Activated CD4-positive, alpha-beta T cell treated with anti-CD3 and anti-CD28 coated beads, Interleukin-2, amount 50 U/mL, for 24 hours (primary cell): Measurements from ENCODE around the gene PUSL1.

Source experiments
- DNase-seq, 2 donors: peaks; one replicate each; pipeline ENCODE4 v3.0.0-alpha.2; 2020; ENCODE audit warnings: low read depth in 1 of 2, low spot score in 1 of 2

The PUSL1 gene

DNA sequence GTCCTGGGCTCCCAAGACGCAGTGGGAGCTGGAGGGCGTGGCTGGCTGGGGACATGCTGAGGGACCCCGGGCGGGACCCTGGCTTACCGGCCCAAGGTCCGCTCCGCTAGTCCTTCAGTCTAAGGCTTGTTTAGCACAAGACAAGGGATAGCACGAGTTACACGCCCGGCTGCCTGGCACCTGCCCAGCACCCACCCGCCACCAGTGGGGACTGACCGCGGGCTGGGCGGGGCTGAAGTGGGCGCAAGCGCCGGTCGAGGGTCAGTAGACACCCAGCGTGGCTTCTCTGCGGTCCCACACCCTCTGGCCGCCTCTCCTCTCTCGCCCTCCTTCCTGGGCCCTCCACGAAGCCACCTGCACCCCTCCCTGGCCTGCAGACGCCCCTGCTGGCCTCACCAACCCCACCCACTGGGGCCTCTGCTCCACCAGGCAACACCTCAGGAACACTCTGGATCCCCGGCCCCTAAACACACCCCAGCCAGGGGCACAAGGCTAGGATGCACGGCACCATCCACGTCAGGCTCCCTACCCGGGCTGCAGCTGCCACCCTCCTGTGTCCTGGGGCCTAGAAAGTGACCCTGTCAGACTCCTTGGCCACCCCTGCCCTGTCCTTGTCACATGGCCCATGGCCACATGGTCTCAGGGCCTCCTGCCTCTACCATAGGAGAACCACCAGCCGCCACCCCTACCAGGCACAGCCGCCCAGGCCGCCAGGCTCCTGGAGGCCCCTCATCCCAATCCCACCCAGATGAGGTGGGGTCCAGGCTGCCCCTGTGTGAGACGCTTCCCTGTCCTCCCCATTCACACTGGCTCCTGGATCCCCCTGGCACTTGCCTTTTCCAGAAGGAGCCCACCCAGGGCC lies 28.8 kb downstream of the PUSL1 start:
- DNase-seq, result no peak

DNA sequence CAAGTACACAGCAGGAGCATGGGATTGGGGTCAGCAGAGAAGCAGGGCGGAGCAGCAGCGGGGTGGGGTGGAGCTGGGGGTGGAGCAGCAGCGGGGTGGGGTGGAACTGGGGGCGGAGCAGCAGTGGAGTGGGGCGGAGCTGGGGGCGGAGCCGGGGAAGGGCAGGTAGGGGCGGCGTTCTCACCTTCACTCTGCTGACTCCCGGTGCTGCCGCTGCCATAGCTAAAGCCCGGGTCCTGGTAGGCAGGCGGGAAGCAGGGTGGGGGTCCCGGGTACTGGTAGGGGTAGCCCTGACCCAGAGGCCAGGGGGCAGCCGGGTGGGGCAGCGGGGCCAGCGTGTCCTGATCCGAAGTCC lies 29.4 kb downstream of the PUSL1 start:
- peak in 1 of 2 donors; percentile 25 for DNase-seq

DNA sequence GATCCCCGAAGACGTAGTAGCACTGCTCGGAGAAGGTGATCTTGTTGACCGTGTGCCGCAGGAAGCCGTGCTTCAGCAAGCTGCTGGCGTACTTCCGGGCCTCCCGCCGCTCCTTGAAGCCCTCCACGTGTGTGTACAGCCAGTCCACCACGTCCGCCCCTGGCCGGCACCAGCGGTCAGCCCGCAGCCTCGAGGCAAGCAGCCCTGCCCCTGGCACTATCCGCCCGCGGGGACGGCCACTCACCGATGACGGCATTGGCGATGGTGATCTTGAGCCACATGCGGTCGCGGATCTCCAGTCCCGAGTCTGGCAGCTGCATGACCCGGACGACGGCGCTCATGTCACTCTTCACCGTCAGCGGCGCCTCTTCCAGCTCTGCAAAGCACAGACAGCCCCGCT lies 29.9 kb downstream of the PUSL1 start:
- DNase-seq, result no peak

DNA sequence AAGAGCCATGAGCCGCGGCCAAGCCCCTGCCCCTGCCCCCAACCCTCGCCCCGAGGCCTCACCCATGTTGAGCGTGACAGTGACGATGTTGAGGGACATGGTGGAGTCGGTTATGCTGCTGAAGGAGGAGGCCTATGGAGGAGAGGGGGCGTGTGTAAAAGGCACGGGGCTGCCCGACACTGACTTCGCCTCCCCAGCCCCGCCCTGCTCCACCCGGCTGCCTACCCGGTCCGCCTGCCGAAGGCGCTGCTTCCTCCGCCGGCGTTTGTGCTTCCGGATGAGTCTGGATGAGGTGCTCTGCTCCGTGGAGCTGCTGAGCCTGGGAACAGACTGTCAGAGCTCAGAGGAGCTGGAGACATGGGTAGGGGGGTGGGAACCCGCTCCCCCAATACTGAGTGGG lies 31.8 kb downstream of the PUSL1 start:
- DNase-seq, result no peak

DNA sequence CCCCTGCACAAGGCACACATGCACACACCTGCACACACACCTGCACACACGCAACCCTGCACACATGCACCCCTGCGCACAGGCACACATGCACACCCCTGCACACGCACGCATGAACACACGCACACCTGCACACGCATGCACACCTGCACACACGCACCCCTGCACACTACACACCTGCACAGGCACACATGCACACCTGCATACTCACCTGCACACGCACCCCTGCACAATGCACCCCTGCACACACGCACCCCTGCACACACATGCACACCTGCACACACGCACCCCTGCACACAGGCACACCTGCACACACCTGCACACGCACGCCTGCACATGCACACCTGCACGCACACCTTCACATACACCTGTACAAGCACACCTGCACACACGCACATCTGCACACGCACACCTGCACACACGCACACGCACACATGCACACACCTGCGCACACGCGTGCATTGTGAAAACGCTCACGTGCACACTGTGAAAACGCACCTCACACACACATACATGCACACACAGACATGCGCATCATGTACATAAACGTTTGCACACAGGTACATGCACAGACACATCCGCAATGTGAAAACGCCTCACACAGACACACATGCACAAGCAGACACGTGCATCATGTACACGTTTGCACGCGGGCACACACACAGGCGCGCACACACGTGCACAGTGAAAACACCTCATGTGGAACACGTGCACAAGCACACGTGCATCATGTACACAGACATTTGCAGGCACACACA lies 32.6 kb downstream of the PUSL1 start:
- DNase-seq, result no peak

DNA sequence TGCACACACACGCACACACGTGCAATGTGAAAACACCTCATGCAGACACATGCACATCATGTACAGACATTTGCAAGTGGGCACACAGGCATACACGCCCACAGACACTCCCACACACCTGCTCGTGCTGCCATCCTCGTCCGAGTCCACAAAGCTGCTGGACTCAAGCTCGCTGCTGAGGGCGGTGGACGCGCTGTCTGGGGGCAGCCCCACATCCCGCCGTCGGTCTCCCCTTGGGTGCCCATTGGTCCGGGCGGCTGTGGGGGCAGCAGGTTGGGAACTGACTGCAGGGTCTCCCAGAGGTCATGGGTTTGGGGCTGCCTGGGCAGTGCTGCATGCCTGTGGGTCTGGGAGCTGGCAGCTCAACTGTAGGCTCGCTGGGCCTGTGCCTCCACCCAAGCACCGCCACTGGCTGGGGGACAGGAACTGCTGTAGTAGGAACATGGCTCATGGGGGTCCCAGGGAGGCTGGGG lies 33.2 kb downstream of the PUSL1 start:
- no peak for DNase-seq

DNA sequence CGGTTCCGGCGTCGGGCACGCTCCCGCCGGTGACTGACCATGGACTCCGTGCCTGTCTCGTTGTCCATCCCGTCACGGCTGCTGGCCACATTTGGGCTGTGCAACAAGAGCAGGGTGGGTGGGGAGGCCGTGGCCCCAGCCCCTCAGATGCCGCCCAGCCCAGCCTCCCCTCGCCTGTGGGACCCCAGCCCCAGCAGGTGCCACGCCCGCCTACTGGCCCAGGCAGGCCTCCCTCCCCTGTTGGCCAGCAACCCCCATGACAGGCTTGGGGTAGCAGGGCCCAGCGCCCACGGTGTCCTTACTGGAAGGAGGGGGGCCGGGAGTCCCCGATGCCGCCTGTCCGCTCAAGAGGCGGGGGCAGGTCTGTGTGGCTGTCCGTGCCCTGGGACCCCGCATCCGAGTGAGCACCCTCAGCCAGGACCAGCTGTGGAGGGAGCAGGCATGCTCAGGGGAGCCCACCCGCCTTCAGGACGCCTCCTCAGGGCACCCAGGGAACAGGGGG lies 33.7 kb downstream of the PUSL1 start:
- no peak for DNase-seq

DNA sequence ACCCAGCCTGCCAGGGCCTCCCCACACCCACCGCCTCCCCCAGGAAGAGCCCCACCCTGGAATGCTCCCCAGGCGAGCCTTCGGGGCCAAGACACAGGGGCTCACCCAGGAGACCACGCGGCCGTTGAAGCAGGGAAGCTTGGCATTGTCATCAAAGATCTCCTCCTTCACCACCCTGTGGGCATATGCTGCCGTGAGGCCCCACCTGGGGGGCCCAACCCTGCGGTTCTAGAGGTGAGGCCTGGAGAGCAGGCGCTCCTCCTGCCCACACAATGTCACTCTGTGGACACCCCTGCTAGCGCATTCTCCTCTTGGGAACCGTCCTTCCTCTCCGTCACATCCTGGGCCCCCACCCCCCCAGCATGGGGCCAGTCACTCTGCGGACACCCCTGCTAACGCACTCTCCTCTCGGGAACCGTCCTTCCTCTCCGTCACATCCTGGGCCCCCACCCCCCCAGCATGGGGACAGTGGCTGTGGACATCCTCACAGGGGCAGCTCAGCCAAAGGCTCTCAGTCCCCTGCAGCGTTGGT lies 34.3 kb downstream of the PUSL1 start:
- DNase-seq, result no peak

DNA sequence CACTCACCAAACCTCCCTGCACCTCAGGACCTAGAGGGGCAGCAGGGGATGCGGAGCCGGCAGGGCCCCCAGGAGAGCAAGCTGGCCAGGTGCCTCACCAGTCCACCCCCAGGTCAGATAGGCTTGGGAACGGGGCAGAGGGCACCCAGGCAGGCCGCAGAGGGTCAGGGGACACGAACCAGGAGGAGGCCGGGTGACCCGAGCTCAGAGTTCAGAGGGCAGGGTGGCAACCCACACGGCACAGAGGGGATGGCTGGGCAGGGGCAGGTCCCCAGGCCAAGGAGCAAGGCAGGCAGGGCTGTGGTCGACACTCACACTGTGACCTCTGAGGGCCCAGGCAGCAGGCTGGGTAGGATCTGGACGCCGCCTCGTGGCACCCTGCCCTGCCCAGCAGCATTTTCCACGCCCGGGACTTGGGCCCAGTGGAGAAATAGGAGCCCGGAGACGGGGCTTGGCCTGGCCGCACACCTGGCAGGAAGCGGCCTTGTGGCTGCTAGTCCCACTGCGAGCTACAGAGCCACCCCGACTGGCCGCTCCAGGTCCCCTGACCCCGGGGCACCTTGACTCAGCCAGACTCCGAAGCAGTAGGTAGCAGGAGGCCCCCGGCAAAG lies 35.5 kb downstream of the PUSL1 start:
- no peak for DNase-seq

DNA sequence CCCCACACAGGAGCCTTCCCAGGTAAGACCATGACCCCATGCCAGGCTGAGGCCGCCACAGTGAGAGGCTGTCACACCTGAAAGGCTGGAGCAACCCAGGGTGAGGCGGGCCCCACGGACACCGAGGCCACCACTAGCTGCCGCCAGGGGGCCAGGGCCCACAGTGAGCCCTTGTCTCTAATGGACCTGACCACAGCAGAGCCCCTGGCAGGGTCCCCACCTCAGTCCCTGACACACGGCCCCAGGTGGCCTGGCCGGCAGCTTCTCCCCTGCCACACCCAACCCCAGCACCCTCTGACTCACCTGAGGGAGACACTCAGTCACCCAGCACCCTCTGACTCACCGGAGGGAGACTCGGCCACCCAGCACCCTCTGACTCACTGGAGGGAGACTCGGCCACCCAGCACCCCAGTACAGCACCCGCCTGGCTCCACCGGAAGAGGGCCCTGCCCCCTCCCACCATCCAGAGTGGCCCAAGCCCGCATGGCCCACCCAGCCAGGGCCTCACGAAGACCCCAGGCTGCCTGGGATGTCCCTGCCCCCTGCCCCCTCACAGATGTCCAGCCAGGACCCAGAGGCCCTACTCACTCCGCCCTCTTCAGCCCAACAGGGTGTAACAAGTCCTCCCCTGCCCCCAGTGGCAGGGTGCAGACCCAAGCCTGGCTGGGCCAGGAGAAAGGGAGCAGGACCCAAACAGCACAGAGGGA lies 36.4 kb downstream of the PUSL1 start:
- DNase-seq, result peak in 1 of 2 donors; percentile 55

DNA sequence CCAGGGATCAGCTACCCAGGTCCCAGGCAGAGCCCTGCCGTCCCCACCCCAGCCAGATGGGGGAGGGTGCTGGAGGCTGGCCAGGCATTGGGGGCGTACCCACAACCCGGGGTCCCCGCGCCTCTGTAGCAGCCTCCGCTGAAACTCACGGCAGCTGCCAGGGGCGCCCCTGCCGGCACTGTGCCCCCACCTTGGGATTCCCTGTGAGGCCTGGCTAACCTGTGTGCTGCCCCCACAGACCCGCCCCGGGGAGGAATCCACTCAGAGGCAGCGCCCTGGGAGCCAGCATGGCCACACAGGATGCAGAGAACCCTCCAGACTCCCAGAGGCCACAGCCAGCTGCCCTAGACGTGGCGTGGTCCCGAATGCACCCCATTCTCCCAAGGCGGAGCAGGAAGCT lies 37.0 kb downstream of the PUSL1 start:
- no peak for DNase-seq

DNA sequence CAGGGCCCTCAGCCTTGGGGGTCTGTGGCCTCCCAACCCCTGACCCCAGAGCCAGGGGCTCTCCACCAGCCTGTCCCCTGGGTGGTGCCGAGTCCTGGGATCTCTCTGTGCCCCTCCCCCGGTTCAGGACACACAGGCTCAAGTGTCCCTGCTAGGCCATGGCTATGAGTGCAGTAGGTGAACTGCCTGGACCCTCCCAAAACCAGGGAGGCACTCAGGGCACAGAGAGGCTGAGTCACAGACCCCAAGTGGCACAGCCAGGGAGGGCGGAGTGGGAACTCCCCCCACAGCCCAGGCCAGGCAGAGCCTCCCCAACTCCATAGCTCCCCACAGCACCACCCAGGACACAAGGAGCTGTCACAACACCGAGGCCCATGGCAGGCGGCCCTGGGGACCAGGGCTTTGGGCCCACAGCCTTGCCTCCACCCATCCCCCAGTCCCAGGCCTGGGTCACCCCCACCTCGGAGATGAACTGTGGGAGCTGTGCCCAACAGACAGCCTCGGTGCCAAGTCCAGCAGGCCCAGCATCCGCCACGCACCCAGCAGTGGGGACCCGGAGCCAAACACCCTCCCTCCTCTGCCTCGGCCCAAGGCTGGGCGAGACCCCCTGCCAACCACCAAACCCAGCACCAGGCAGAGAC lies 37.6 kb downstream of the PUSL1 start:
- DNase-seq, result no peak

DNA sequence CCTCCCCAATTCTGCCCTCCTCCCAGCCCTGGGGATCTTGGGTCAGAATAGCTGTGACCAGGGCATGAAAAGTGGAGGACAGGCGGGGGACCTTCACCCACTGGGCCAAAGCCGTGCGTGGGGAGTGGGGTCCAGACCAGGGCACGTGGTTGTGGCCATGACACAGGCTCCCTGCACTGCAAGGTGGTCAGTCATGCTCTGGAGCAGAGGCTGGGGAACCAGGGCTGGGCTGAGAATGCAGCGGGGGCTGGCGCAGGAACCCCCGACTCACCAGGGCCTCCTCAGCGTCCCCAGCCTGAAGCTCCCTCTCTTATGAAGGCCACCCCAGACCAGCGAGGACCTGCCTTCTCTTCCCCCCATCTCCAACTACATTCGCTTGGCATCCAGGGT lies 38.1 kb downstream of the PUSL1 start:
- DNase-seq, result no peak

DNA sequence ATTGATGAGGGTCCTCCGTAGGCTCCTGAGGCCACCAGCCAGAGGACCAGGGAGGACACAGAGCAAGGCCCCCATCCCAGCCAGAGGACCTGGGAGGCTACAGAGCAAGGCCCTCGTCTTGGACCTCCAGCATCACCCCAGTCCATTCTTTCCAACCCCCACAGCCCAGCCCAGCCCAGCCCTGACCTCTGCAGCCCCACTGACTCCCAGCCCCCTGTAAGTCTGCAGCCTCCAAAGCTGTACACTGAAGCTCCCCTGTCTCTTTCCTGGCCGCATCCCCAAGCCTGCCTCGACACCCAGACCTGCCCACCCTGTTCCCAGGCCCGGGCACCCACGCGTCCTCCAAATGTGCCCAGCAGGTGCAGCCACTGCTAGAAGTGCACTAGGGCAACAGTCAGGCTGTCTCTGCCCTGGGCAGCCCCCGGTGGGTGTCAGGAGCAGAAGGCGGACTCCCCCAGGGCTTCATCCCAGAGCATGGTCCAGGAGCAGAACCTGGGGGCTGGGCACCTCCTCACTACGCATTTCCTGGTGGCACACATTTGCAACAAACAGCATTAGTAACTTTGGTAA lies 38.7 kb downstream of the PUSL1 start:
- no peak for DNase-seq

DNA sequence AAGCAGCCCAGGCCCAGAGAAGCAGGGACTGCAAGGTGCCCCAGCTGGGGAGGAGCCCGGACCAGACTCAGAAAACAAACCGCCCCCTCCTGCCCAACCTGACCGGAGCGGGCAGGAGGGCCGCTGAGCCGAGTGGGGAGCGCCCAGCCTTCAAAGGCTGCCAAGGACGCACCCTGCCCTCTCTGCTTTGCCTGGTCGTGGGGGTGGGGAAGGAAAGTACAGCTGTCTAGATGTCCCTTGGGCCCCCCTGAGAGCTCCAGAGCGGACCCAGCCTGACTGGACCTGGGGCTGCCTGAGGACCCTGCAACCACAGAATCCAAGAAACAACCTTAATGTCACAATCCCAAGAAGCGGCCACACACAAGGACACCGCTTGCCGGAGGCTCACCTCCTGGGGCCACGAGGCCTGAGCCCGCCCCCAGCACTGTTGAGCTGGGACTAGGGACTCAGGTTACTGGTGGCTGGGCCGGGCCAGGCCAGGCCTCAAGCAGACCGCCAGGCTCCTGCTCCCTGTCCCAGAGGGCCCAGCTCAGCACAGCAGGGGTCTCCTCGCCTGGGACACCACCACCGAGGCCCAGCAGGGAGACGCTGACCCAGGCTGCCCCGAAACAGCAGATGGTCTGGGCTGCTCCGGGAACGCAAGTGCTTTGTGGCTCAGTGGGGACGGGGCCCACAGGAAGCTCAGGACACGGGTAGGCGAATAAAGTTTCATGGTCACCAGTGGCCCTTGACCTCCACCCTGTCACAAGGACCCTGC lies 39.4 kb downstream of the PUSL1 start:
- no peak for DNase-seq

DNA sequence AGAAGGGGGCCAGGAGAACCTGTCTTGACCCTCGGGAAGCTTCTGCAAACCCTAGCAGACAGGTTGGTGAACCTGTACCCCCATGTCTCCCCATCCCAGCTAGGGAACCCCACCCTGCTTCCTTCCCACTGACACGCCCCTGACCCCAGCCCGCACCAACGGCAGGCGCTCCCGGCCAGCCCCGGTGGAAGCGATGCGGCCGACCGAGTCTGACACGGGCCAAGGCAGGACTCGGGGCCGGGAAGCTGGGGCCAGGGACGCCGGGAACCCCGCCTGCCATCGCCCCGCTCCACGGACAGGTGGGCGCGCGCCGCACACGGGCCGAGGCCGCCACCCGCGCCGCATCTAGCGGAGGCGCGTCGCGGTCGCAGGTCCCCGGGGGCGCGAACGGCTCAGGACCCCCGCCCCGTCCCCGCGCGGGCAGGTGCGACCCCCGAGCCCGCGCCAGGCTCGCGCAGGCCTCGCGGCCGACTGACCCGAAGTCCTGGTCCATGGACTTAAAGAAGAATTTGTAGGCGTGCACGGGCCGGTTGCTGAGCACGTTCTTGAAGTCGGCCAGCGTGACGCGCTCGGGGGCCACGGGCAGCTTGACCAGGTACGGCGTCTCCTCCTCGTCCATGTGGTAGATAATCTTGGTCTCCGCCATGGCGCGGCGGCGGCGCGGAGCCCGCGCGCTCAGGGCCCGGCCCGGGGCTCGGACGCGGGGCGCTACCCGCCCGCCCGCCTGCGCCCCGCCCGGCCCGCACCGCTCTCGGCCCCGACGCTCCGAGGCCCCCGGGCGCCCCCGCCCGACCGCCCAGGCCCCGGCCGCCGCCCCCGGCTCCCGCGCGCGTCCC lies 40.2 kb downstream of the PUSL1 start:
- no peak for DNase-seq

DNA sequence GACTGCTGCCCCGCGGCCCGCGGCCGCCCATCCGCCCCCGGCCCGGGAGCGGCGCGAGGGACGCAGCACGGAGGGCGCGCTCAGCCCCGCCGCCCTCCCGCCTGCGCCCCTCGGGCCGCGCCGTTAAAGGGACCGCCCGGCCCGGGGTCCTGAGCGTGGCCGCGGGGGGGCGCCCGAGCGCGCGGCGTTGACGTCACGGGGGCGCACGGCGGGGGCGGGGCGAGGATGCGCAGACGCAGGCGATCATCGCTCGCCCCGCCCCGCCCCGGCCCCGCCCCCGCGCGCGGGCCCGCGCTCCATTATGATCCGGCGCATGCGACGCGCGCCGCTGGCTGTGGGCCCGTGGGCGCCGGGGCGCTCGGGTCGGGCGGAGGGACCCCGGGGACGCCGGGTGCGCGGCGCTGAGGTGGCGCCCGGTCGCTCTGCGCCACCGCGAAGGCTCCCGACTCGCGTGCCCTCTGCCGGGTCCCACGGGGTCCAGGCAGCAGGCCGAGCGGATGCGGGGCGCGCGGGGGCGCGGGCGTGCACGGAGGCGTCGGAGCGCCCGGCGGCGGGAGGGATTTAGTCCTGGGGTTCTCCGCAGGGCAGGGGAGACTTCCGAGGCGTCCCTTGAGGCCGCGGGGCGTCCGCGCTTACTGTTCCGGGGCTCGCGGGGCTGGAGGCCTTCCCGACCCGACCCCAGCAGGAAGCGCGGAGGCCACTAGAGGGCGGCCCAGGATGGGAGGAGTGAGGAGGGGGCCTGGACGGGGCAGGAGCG lies 41.0 kb downstream of the PUSL1 start, which contains the start of gene DVL1:
TSS of gene DVL1 (minus strand) at position 163 of the 757 bp plus-strand sequence. CDS start 353 bp downstream, outside the sequence.
- DNase-seq, result peak; percentile 50 to 55
